ENCODE results near the gene TMEM181. TPM values are rescaled to one million over a fixed set of nuclear protein-coding genes. Genes with fewer than 3 reads are reported as not detected.
A peak's percentile ranks its signal among the peaks of the same experiment; 100 is the strongest.

TMEM181 gene
- total and polyA plus RNA-seq, 2 experiments from 2014 or later = 11.9 to 25.2 TPM

DNA sequence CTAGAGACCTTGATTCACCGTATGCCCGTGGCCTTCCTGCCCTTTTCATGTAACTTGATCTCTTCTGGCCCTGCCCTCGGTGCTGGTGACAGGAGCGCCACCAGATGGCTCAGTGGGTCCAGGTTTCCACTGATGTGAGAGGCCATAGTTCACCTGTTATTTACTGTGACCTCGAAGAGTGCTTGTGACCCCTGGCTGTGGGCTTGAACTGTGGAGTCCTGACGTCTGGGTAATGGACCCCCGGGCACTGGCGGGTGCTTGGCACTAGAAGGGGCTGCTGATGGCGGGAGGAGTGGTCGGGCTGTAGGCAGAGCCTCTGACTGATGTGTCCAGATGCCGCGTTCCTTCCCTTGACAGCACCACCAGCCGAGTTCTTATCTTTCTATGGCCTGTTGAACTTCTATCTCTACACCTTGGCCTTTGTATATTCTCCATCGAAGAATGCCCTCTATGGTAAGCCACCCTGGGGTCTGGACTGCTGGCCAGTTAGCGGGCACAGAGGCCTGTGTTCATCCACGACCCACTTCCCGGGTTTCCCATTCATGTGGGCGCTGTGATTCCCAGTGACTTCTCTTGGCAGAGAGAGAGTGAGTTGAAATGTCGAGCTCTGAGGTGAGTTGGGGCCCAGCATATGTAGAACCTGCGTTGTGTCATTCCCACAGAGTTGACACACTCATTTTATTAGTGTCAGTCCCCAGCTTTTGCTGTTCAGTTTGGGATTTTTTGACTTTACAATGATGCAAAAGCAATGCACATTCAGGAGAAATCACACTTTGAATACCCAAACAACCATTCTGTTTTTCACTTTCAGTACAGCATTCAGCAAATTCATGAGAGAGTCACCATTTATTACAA lies 69.7 kb downstream of the TMEM181 start:
- Mint-ChIP-seq H3K4me3 (no peak overlapping the region), H3K36me3 (ENCODE audit: low read depth) (peaks cover 61% of the 10 kb centered on the region), H3K27me3 (ENCODE audit: insufficient read depth, low read depth, poor library complexity) (peaks cover 21% of the 10 kb centered on the region), H3K9me3 (no peaks in the 10 kb centered on the region), H3K4me1 (peaks cover 23% of the 10 kb centered on the region), H3K27ac (no peak overlapping the region)
- peak; percentile 74 for ATAC-seq
- H2AFZ ChIP-seq = no peak overlapping the region
- H3K4me1 ChIP-seq (ENCODE audit: insufficient read depth) = no peaks in the 10 kb centered on the region
- peak; percentile 62 for DNase-seq (ENCODE audit: low spot score)
- no peaks in the 10 kb centered on the region for H3K27me3 ChIP-seq (ENCODE audit: insufficient read depth)
- peaks cover 10% of the 10 kb centered on the region for H4K20me1 ChIP-seq (replicated peaks; ENCODE audit: insufficient read depth)
- TF ChIP-seq EZH2phosphoT487 (IDR thresholded peaks at IDR 0.05; ENCODE audit: unreplicated experiment) (no peak), EZH2 (IDR thresholded peaks at IDR 0.05; ENCODE audit: low read depth, unreplicated experiment) (no peak), JUNB (IDR thresholded peaks at IDR 0.05; ENCODE audit: unreplicated experiment) (no peak), POLR2AphosphoS5 (IDR thresholded peaks at IDR 0.05; ENCODE audit: low read depth) (no peak)
- TF ChIP-seq, protein P1, sequence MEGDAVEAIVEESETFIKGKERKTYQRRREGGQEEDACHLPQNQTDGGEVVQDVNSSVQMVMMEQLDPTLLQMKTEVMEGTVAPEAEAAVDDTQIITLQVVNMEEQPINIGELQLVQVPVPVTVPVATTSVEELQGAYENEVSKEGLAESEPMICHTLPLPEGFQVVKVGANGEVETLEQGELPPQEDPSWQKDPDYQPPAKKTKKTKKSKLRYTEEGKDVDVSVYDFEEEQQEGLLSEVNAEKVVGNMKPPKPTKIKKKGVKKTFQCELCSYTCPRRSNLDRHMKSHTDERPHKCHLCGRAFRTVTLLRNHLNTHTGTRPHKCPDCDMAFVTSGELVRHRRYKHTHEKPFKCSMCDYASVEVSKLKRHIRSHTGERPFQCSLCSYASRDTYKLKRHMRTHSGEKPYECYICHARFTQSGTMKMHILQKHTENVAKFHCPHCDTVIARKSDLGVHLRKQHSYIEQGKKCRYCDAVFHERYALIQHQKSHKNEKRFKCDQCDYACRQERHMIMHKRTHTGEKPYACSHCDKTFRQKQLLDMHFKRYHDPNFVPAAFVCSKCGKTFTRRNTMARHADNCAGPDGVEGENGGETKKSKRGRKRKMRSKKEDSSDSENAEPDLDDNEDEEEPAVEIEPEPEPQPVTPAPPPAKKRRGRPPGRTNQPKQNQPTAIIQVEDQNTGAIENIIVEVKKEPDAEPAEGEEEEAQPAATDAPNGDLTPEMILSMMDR (conservative IDR thresholded peaks at IDR 0.05; ENCODE audit: low read depth in 2 of 2) = peak; percentile 38 to 77; a peak in 3 of 4 replicates
- TF ChIP-seq, protein P2, sequence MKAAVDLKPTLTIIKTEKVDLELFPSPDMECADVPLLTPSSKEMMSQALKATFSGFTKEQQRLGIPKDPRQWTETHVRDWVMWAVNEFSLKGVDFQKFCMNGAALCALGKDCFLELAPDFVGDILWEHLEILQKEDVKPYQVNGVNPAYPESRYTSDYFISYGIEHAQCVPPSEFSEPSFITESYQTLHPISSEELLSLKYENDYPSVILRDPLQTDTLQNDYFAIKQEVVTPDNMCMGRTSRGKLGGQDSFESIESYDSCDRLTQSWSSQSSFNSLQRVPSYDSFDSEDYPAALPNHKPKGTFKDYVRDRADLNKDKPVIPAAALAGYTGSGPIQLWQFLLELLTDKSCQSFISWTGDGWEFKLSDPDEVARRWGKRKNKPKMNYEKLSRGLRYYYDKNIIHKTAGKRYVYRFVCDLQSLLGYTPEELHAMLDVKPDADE (IDR thresholded peaks at IDR 0.05) = no peak
- no peak overlapping the region for H3K27ac ChIP-seq (ENCODE audit: low read depth)
- no peak overlapping the region for H3K4me2 ChIP-seq
- no peak overlapping the region for H3K4me3 ChIP-seq
- no peaks in the 10 kb centered on the region for H3K9me2 ChIP-seq (ENCODE audit: insufficient read depth)
- H3K79me2 ChIP-seq (replicated peaks; ENCODE audit: insufficient read depth) = no peaks in the 10 kb centered on the region
- H3K36me3 ChIP-seq (ENCODE audit: insufficient read depth) = peaks cover 10% of the 10 kb centered on the region
- H3F3A ChIP-seq (replicated peaks; ENCODE audit: low read depth) = no peaks in the 10 kb centered on the region

DNA sequence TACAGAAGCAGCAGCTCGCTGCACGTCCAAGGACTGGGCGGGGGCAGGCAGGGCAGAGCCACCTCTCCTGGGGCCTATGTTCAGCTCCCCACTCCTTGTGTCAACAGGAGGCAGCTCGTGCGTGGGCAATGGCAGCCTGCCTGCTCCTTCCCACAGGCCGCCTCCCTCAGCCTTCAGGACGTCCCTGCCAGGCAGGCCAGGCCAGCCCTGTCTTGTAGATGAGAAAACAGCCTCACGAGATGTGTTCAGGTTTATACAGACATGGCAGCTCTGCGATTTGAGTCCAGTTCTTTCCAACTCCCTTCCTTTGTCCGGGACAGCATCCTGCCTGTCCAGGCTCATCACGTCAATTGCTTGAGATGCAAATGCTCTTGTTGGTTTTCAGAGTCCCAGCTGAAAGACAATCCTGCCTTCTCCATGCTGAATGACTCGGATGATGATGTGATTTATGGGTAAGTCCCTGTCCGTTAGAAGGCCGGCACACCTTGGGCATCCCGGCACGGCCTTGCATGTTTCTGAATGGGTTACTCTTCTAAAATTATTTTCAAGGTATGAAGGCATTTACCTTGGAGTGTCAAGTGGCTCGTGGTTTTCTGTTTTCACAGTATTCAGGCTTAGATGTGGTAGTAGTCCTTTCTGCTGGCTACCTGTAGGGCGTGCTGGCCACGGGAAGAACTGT lies 71.2 kb downstream of the TMEM181 start:
- Histone ChIP-seq H3K79me2 (replicated peaks; ENCODE audit: insufficient read depth) (no peaks in the 10 kb centered on the region), H3K4me1 (ENCODE audit: insufficient read depth) (no peaks in the 10 kb centered on the region), H3F3A (replicated peaks; ENCODE audit: low read depth) (no peaks in the 10 kb centered on the region), H3K27me3 (ENCODE audit: insufficient read depth) (no peaks in the 10 kb centered on the region), H3K27ac (ENCODE audit: low read depth) (no peak overlapping the region; the same call in 1 of the 2 replicates), H3K9me2 (ENCODE audit: insufficient read depth) (no peaks in the 10 kb centered on the region), H2AFZ (no peak overlapping the region), H3K4me2 (no peak overlapping the region), H3K36me3 (ENCODE audit: insufficient read depth) (peaks cover 10% of the 10 kb centered on the region), H4K20me1 (replicated peaks; ENCODE audit: insufficient read depth) (peaks cover 10% of the 10 kb centered on the region), H3K4me3 (no peak overlapping the region)
- Mint-ChIP-seq H3K9me3 (no peaks in the 10 kb centered on the region), H3K27me3 (ENCODE audit: insufficient read depth, low read depth, poor library complexity) (peaks cover 16% of the 10 kb centered on the region), H3K36me3 (ENCODE audit: low read depth) (peaks cover 67% of the 10 kb centered on the region), H3K27ac (peak overlapping the region; percentile 85), H3K4me3 (no peak overlapping the region), H3K4me1 (peaks cover 21% of the 10 kb centered on the region)
- ATAC-seq (no peak), DNase-seq (ENCODE audit: low spot score) (no peak)
- TF ChIP-seq CREB1 (CRISPR knock-in tag; IDR thresholded peaks at IDR 0.05; ENCODE audit: low read depth) = no peak
- TF ChIP-seq ZNF114 (CRISPR knock-in tag; IDR thresholded peaks at IDR 0.05) = no peak
- TF ChIP-seq, protein P1 (conservative IDR thresholded peaks at IDR 0.05; ENCODE audit: low read depth in 2 of 2) = no peak
- no peak for TF ChIP-seq JUNB (IDR thresholded peaks at IDR 0.05; ENCODE audit: unreplicated experiment)
- TF ChIP-seq POLR2AphosphoS5 (IDR thresholded peaks at IDR 0.05; ENCODE audit: low read depth) = no peak
- TF ChIP-seq, protein P3, sequence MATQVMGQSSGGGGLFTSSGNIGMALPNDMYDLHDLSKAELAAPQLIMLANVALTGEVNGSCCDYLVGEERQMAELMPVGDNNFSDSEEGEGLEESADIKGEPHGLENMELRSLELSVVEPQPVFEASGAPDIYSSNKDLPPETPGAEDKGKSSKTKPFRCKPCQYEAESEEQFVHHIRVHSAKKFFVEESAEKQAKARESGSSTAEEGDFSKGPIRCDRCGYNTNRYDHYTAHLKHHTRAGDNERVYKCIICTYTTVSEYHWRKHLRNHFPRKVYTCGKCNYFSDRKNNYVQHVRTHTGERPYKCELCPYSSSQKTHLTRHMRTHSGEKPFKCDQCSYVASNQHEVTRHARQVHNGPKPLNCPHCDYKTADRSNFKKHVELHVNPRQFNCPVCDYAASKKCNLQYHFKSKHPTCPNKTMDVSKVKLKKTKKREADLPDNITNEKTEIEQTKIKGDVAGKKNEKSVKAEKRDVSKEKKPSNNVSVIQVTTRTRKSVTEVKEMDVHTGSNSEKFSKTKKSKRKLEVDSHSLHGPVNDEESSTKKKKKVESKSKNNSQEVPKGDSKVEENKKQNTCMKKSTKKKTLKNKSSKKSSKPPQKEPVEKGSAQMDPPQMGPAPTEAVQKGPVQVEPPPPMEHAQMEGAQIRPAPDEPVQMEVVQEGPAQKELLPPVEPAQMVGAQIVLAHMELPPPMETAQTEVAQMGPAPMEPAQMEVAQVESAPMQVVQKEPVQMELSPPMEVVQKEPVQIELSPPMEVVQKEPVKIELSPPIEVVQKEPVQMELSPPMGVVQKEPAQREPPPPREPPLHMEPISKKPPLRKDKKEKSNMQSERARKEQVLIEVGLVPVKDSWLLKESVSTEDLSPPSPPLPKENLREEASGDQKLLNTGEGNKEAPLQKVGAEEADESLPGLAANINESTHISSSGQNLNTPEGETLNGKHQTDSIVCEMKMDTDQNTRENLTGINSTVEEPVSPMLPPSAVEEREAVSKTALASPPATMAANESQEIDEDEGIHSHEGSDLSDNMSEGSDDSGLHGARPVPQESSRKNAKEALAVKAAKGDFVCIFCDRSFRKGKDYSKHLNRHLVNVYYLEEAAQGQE (IDR thresholded peaks at IDR 0.05; ENCODE audit: unreplicated experiment) = no peak
- TF ChIP-seq ZNF331 (CRISPR knock-in tag; IDR thresholded peaks at IDR 0.05; ENCODE audit: low read depth) = no peak
- TF ChIP-seq, protein P2 (IDR thresholded peaks at IDR 0.05) = no peak
- no peak for TF ChIP-seq STAT1 (IDR thresholded peaks at IDR 0.05; ENCODE audit: unreplicated experiment)

Measured in GM23338 (cell line).